Tibial artery (tissue), 4 donors: ENCODE measurements around the gene CD151.
A peak's percentile ranks its signal among the peaks of the same experiment; 100 is the strongest.

Experiments
- DNase-seq, 2 donors: peaks; one replicate each; pipeline ENCODE4 v3.0.0-alpha.2; 2019
- H3K27ac ChIP-seq, 2 donors: fragments of 200-600 bp; sonication (generic) in 1 of 2; 1 replicate in 1 of 2; 2 replicates in 1 of 2; pipeline ENCODE4 v1.5.1; 2018 to 2019; ENCODE audit warnings: mild to moderate bottlenecking in 1 of 2
- H3K27me3 ChIP-seq, 2 donors: fragments of 200-600 bp; sonication (generic) in 1 of 2; one replicate each; pipeline versions ENCODE4 v1.5.1 to v1.6.0; 2016 to 2019
- H3K36me3 ChIP-seq, 3 donors: fragments of 200-600 bp; sonication (generic) in 2 of 3; one replicate each; pipeline ENCODE4 v1.5.1; 2016 to 2019; ENCODE audit warnings: mild to moderate bottlenecking in 2 of 3
- H3K4me1 ChIP-seq, 4 donors: fragments of 200-600 bp; sonication (generic) in 2 of 4; 1 replicate in 3 of 4; 2 replicates in 1 of 4; pipeline ENCODE4 v1.5.1; 2016 to 2019
- H3K4me3 ChIP-seq, 2 donors: fragments of 200-600 bp; sonication (generic) in 1 of 2; 1 replicate in 1 of 2; 2 replicates in 1 of 2; pipeline ENCODE4 v1.5.1; 2018 to 2019; ENCODE audit warnings: mild to moderate bottlenecking in 2 of 2
- H3K9me3 ChIP-seq, 3 donors: fragments of 200-600 bp; sonication (generic) in 1 of 3; one replicate each; pipeline ENCODE4 v1.5.1; 2016 to 2019
- CTCF ChIP-seq, 2 experiments: fragments of 200-600 bp in 1 of 2; fragments of 450-650 bp in 1 of 2; IDR thresholded peaks; one replicate each; pipeline ENCODE4 v1.5.1; 2017 to 2019; ENCODE audit warnings: antibody characterized with exemption in 2 of 2, mild to moderate bottlenecking in 1 of 2, moderate library complexity in 1 of 2
- intact Hi-C: fragments of 100-400 bp; cut with DNase I; formaldehyde crosslinking; loops from one replicate; pipeline ENCODE4 v1.15.0; 2023; ENCODE audit warnings: low total_unique reads

The CD151 gene

GRCh38 chr11:836274-836673 lies 3.5 kb downstream of the CD151 start:
- H3K36me3 ChIP-seq, result peaks cover 39 to 53% (median 52%) of the 10 kb centered on the region in 3 donors
- peak overlapping the region in 1 of 2 donors; percentile 88 for H3K27ac ChIP-seq
- DNase-seq, result no peak
- TF ChIP-seq CTCF (IDR thresholded peaks at IDR 0.05), result no peak
- intact Hi-C loops, result no loop called here
- H3K27me3 ChIP-seq, result peaks cover 0 to 10% of the 10 kb centered on the region in 2 donors
- H3K4me1 ChIP-seq, result peaks cover 0 to 83% (median 60%) of the 10 kb centered on the region in 4 donors
- no peaks in the 10 kb centered on the region for H3K9me3 ChIP-seq
- H3K4me3 ChIP-seq, result no peak overlapping the region

- TF ChIP-seq CTCF (IDR thresholded peaks at IDR 0.05), result no peak
- Histone ChIP-seq H3K9me3 (no peaks in the 10 kb centered on the region), H3K36me3 (peaks cover 39 to 53% (median 52%) of the 10 kb centered on the region in 3 donors), H3K4me1 (peaks cover 0 to 83% (median 62%) of the 10 kb centered on the region in 4 donors), H3K27me3 (peaks cover 0 to 8% of the 10 kb centered on the region in 2 donors), H3K27ac (peak overlapping the region in 1 of 2 donors; percentile 88), H3K4me3 (no peak overlapping the region)
- no peak for DNase-seq
- intact Hi-C loops, result no loop called here
These were observed 3.9 kb downstream of the CD151 start for GRCh38 chr11:836700-837099.

- Histone ChIP-seq H3K4me1 (peaks cover 0 to 78% (median 57%) of the 10 kb centered on the region in 4 donors), H3K4me3 (no peak overlapping the region), H3K9me3 (no peaks in the 10 kb centered on the region), H3K36me3 (peaks cover 39 to 53% (median 52%) of the 10 kb centered on the region in 3 donors), H3K27me3 (peaks cover 0 to under 1% of the 10 kb centered on the region in 2 donors), H3K27ac (peak overlapping the region in 1 of 2 donors; percentile 88)
- no peak for DNase-seq
- intact Hi-C loops, result no loop called here
- TF ChIP-seq CTCF (IDR thresholded peaks at IDR 0.05), result no peak
These were observed 4.6 kb downstream of the CD151 start for GRCh38 chr11:837189-837989.

GRCh38 chr11:837990-838307 lies 5.2 kb downstream of the CD151 start:
- TF ChIP-seq CTCF (IDR thresholded peaks at IDR 0.05), result no peak
- Histone ChIP-seq H3K4me3 (no peak overlapping the region), H3K27ac (peak overlapping the region in 1 of 2 donors; percentile 88), H3K36me3 (peaks cover 39 to 53% (median 52%) of the 10 kb centered on the region in 3 donors), H3K9me3 (no peaks in the 10 kb centered on the region), H3K27me3 (no peaks in the 10 kb centered on the region), H3K4me1 (peaks cover 0 to 78% (median 56%) of the 10 kb centered on the region in 4 donors)
- intact Hi-C loops, result no loop called here
- no peak for DNase-seq

- Histone ChIP-seq H3K4me1 (peaks cover 0 to 82% (median 60%) of the 10 kb centered on the region in 4 donors), H3K4me3 (no peak overlapping the region), H3K27me3 (no peaks in the 10 kb centered on the region), H3K27ac (peak overlapping the region in 1 of 2 donors; percentile 88), H3K36me3 (peaks cover 39 to 53% (median 52%) of the 10 kb centered on the region in 3 donors), H3K9me3 (no peaks in the 10 kb centered on the region)
- TF ChIP-seq CTCF (IDR thresholded peaks at IDR 0.05), result peak in 1 of 2 experiments; percentile 8
- no peak for DNase-seq
- intact Hi-C loops, result no loop called here
These were observed 5.9 kb downstream of the CD151 start for GRCh38 chr11:838441-839279.
